Activated B cell treated with CpG ODN at 0.5 μM for 24 hours (primary cell): ENCODE measurements around the gene KCNQ1OT1. TPM values are rescaled to one million over a fixed set of nuclear protein-coding genes. Genes with fewer than 3 reads are reported as not detected.

Experiments
- ATAC-seq: fragments of 200-7000 bp; cut with Tn5 transposase; one replicate; pipeline ENCODE4 v1.10.0; 2021; ENCODE audit warnings: low read depth, mild to moderate bottlenecking, moderate library complexity
- CTCF ChIA-PET: fragments of 350-600 bp; sonication (Branson Sonifier 250); formaldehyde crosslinking; loops from one replicate; lab custom pipeline; 2021; ENCODE audit warnings: antibody characterized with exemption; lab: Charles Lee
- POLR2A ChIA-PET: fragments of 350-600 bp; sonication (Branson Sonifier 250); formaldehyde crosslinking; loops from one replicate; lab custom pipeline; 2021; ENCODE audit warnings: antibody characterized with exemption; lab: Charles Lee
- DNase-seq: peaks from one replicate; pipeline ENCODE4 v3.0.0; 2022
- H3K27ac Mint-ChIP-seq: one replicate; pipeline ENCODE4 v1.8.0; 2020; ENCODE audit warnings: mixed read lengths
- H3K27me3 Mint-ChIP-seq: one replicate; pipeline ENCODE4 v1.8.0; 2021; ENCODE audit warnings: mixed read lengths
- H3K36me3 Mint-ChIP-seq: one replicate; pipeline ENCODE4 v1.8.0; 2021; ENCODE audit warnings: low read depth, mixed read lengths
- H3K4me1 Mint-ChIP-seq: one replicate; pipeline ENCODE4 v1.8.0; 2021; ENCODE audit warnings: mixed read lengths
- H3K4me3 Mint-ChIP-seq: one replicate; pipeline ENCODE4 v1.8.0; 2020; ENCODE audit warnings: mild to moderate bottlenecking, mixed read lengths
- H3K9me3 Mint-ChIP-seq: one replicate; pipeline ENCODE4 v1.8.0; 2020; ENCODE audit warnings: mixed read lengths
- CTCF ChIP-seq: fragments of 200-600 bp; IDR thresholded peaks from one replicate; pipeline ENCODE4 v1.8.0; 2022; ENCODE audit warnings: antibody characterized with exemption, mild to moderate bottlenecking
- intact Hi-C: fragments of 100-400 bp; cut with micrococcal nuclease; formaldehyde crosslinking; loops from one replicate; pipeline ENCODE4 v1.15.1; 2024
- total RNA-seq: library from RNA; stranded (reverse); gene quantifications from 2 replicates; pipeline ENCODE4 v1.2.3, GENCODE V29; 2022

The KCNQ1OT1 gene
- total RNA-seq, 1 donor from 2014 or later: 1.2 TPM

DNA sequence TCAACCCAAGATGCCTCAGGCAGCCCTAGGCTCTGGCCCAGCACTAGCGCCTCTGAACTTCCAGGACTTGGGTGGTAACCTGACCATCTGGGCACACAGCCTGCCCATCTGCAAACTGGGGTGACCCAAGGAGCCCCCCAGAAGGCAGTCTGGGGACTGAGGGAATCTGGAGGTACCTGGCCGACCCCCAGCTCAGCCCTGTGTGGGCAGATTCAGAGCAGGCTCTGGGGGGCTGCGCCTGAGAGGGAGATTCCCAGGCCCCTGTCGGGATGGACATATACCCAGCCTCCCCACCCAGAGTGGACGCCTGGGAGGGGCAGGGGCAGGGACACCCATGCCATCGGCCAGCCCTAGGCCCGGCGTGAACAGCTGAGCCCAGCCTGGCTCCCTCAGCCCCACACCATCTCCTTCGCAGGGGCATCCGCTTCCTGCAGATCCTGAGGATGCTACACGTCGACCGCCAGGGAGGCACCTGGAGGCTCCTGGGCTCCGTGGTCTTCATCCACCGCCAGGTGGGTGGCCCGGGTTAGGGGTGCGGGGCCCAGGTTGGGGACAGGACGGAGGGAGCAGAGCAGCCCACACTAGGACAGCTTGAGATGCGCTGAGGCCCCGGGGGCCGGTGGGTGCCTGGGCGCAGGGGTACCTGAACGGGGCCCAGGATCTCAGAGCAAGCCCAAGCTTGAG, 128.1 kb downstream of the KCNQ1OT1 start:
- ChIA-PET CTCF (no interaction called here), POLR2A (no interaction called here)
- H3K36me3 Mint-ChIP-seq: peaks cover 14% of the 10 kb centered on the region
- H3K4me3 Mint-ChIP-seq: no peak overlapping the region
- H3K27me3 Mint-ChIP-seq: no peaks in the 10 kb centered on the region
- no peaks in the 10 kb centered on the region for H3K4me1 Mint-ChIP-seq
- intact Hi-C loops: no loop called here
- ATAC-seq: no peak
- no peak for DNase-seq
- TF ChIP-seq CTCF: no peak
- H3K27ac Mint-ChIP-seq: no peak overlapping the region
- H3K9me3 Mint-ChIP-seq: no peaks in the 10 kb centered on the region

- ChIA-PET CTCF (interaction anchor here (1.1 kb wide), 1 partner anchor 321 kb away, joined by 3 read pairs; no protein-coding TSS in a partner anchor), POLR2A (no interaction called here)
- no peaks in the 10 kb centered on the region for H3K9me3 Mint-ChIP-seq
- H3K27me3 Mint-ChIP-seq: no peaks in the 10 kb centered on the region
- DNase-seq (no peak), ATAC-seq (no peak)
- intact Hi-C loops: no loop called here
- no peak overlapping the region for H3K27ac Mint-ChIP-seq
- H3K36me3 Mint-ChIP-seq: peaks cover 12% of the 10 kb centered on the region
- TF ChIP-seq CTCF: no peak
- no peak overlapping the region for H3K4me3 Mint-ChIP-seq
- no peaks in the 10 kb centered on the region for H3K4me1 Mint-ChIP-seq
Measured at GRCh38 chr11:2570841-2571597, 128.8 kb downstream of the KCNQ1OT1 start.

DNA sequence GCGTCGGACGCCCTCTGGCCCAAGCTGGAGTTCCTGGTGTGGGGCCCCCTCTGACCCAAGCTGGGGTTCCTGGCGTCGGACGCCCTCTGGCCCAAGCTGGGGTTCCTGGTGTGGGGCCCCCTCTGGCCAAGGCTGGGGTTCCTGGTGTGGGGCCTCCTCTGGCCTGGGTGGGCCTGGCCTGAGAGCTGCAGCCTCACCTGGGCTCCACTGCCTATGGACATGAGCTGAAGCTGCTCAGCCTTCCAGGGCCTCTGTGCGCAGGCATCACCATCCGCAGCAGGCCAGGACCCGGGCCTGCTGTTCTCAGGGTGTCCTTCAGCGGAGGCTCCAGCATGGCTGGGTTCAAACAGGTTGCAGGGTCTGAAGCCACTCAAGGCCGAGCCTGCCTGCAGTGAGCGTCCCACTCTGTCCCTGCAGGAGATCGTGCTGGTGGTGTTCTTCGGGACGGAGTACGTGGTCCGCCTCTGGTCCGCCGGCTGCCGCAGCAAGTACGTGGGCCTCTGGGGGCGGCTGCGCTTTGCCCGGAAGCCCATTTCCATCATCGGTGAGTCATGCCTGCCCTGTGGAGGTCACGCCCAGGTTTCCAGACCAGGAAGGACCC, 129.5 kb downstream of the KCNQ1OT1 start:
- H3K27ac Mint-ChIP-seq: no peak overlapping the region
- no peak for TF ChIP-seq CTCF
- ChIA-PET POLR2A (no interaction called here), CTCF (interaction anchor here (1.1 kb wide), 1 partner anchor 322 kb away, joined by 3 read pairs; no protein-coding TSS in a partner anchor)
- H3K4me1 Mint-ChIP-seq: no peaks in the 10 kb centered on the region
- peaks cover 12% of the 10 kb centered on the region for H3K36me3 Mint-ChIP-seq
- no peak for ATAC-seq
- no peaks in the 10 kb centered on the region for H3K9me3 Mint-ChIP-seq
- DNase-seq: no peak
- H3K4me3 Mint-ChIP-seq: no peak overlapping the region
- H3K27me3 Mint-ChIP-seq: no peaks in the 10 kb centered on the region
- intact Hi-C loops: no loop called here

DNA sequence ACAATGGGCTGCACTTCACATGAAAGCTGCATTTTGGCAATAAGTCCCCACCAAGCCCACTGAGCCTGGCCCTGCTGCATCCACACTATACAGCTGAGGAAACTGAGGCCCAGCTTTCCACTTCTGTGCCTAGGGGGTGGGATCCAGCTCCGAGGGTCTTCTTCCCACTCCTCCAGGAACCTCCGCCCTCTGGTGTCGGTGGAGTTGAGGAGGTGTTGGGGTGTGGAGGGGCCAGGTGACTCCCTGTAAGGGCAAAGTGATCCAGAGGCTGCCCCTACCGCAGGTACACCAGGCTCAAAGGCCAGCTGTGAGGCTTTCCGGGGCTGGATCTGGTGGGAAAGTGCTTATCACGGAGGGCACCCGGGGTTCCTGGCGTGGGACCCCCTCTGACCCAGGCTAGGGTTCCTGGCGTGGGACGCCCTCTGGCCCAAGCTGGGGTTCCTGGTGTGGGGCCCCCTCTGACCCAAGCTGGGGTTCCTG, 130.0 kb downstream of the KCNQ1OT1 start:
- TF ChIP-seq CTCF: no peak
- Mint-ChIP-seq H3K36me3 (peaks cover 12% of the 10 kb centered on the region), H3K9me3 (no peaks in the 10 kb centered on the region), H3K4me3 (no peak overlapping the region), H3K27me3 (no peaks in the 10 kb centered on the region), H3K27ac (no peak overlapping the region), H3K4me1 (no peaks in the 10 kb centered on the region)
- DNase-seq (no peak), ATAC-seq (no peak)
- ChIA-PET POLR2A (no interaction called here), CTCF (interaction anchor here (1.1 kb wide), 1 partner anchor 323 kb away, joined by 3 read pairs; no protein-coding TSS in a partner anchor)
- intact Hi-C loops: no loop called here

GRCh38 chr11:2569321-2569721, 130.5 kb downstream of the KCNQ1OT1 start:
- H3K4me1 Mint-ChIP-seq: no peaks in the 10 kb centered on the region
- H3K27me3 Mint-ChIP-seq: no peaks in the 10 kb centered on the region
- intact Hi-C loops: no loop called here
- POLR2A ChIA-PET: no interaction called here
- no peak overlapping the region for H3K4me3 Mint-ChIP-seq
- no peak for ATAC-seq
- CTCF ChIA-PET: no interaction called here
- no peak overlapping the region for H3K27ac Mint-ChIP-seq
- H3K9me3 Mint-ChIP-seq: no peaks in the 10 kb centered on the region
- TF ChIP-seq CTCF: no peak
- no peak for DNase-seq
- H3K36me3 Mint-ChIP-seq: peaks cover 13% of the 10 kb centered on the region
